ENCODE data around the gene ALPK3. TPM values are rescaled to one million over a fixed set of nuclear protein-coding genes. Genes with fewer than 3 reads are reported as not detected.

The ALPK3 gene
- total RNA-seq, 1 donor from 2014 or later, result 94.2 TPM

GRCh38 chr15:84846269-84846668 lies 29.1 kb downstream of the ALPK3 start:
- no peaks in the 10 kb centered on the region for H3K27me3 Mint-ChIP-seq (ENCODE audit: unreplicated experiment)
- no peak for TF ChIP-seq CTCF (IDR thresholded peaks at IDR 0.05; ENCODE audit: unreplicated experiment)
- H3K4me3 Mint-ChIP-seq (ENCODE audit: unreplicated experiment), result peak overlapping the region; percentile 35
- no peaks in the 10 kb centered on the region for H3K9me3 Mint-ChIP-seq (ENCODE audit: unreplicated experiment)
- DNase-seq (ENCODE audit: low spot score), result no peak
- H3K4me1 Mint-ChIP-seq (ENCODE audit: unreplicated experiment), result peaks cover 7% of the 10 kb centered on the region
- H3K36me3 Mint-ChIP-seq (ENCODE audit: low read depth, unreplicated experiment), result peaks cover 25% of the 10 kb centered on the region
- H3K27ac Mint-ChIP-seq (ENCODE audit: unreplicated experiment), result no peak overlapping the region

- H3K36me3 Mint-ChIP-seq (ENCODE audit: low read depth, unreplicated experiment), result peaks cover 16% of the 10 kb centered on the region
- no peak for TF ChIP-seq CTCF (IDR thresholded peaks at IDR 0.05; ENCODE audit: unreplicated experiment)
- no peak for DNase-seq (ENCODE audit: low spot score)
- H3K4me3 Mint-ChIP-seq (ENCODE audit: unreplicated experiment), result no peak overlapping the region
- no peaks in the 10 kb centered on the region for H3K9me3 Mint-ChIP-seq (ENCODE audit: unreplicated experiment)
- H3K4me1 Mint-ChIP-seq (ENCODE audit: unreplicated experiment), result peaks cover 6% of the 10 kb centered on the region
- no peak overlapping the region for H3K27ac Mint-ChIP-seq (ENCODE audit: unreplicated experiment)
- H3K27me3 Mint-ChIP-seq (ENCODE audit: unreplicated experiment), result no peaks in the 10 kb centered on the region
Measured at GRCh38 chr15:84847382-84847781, 30.2 kb downstream of the ALPK3 start.

- H3K4me1 Mint-ChIP-seq (ENCODE audit: unreplicated experiment), result peaks cover 20% of the 10 kb centered on the region
- H3K27ac Mint-ChIP-seq (ENCODE audit: unreplicated experiment), result no peak overlapping the region
- DNase-seq (ENCODE audit: low spot score), result no peak
- peaks cover 4% of the 10 kb centered on the region for H3K27me3 Mint-ChIP-seq (ENCODE audit: unreplicated experiment)
- no peak overlapping the region for H3K4me3 Mint-ChIP-seq (ENCODE audit: unreplicated experiment)
- TF ChIP-seq CTCF (IDR thresholded peaks at IDR 0.05; ENCODE audit: unreplicated experiment), result no peak
- no peaks in the 10 kb centered on the region for H3K9me3 Mint-ChIP-seq (ENCODE audit: unreplicated experiment)
- H3K36me3 Mint-ChIP-seq (ENCODE audit: low read depth, unreplicated experiment), result peaks cover 24% of the 10 kb centered on the region
Measured at GRCh38 chr15:84852212-84852611, 35.1 kb downstream of the ALPK3 start.

- no peak for TF ChIP-seq CTCF (IDR thresholded peaks at IDR 0.05; ENCODE audit: unreplicated experiment)
- Mint-ChIP-seq H3K4me1 (ENCODE audit: unreplicated experiment) (peaks cover 20% of the 10 kb centered on the region), H3K9me3 (ENCODE audit: unreplicated experiment) (no peaks in the 10 kb centered on the region), H3K4me3 (ENCODE audit: unreplicated experiment) (peak overlapping the region; percentile 56), H3K27ac (ENCODE audit: unreplicated experiment) (peak overlapping the region; percentile 72), H3K36me3 (ENCODE audit: low read depth, unreplicated experiment) (peaks cover 26% of the 10 kb centered on the region), H3K27me3 (ENCODE audit: unreplicated experiment) (peaks cover 4% of the 10 kb centered on the region)
- DNase-seq (ENCODE audit: low spot score), result no peak
Measured at GRCh38 chr15:84855136-84855535, 38.0 kb downstream of the ALPK3 start.

GRCh38 chr15:84855765-84856164 lies 38.6 kb downstream of the ALPK3 start:
- TF ChIP-seq CTCF (IDR thresholded peaks at IDR 0.05; ENCODE audit: unreplicated experiment), result no peak
- H3K36me3 Mint-ChIP-seq (ENCODE audit: low read depth, unreplicated experiment), result peaks cover 26% of the 10 kb centered on the region
- peaks cover 4% of the 10 kb centered on the region for H3K27me3 Mint-ChIP-seq (ENCODE audit: unreplicated experiment)
- DNase-seq (ENCODE audit: low spot score), result no peak
- peaks cover 20% of the 10 kb centered on the region for H3K4me1 Mint-ChIP-seq (ENCODE audit: unreplicated experiment)
- peak overlapping the region; percentile 56 for H3K4me3 Mint-ChIP-seq (ENCODE audit: unreplicated experiment)
- no peaks in the 10 kb centered on the region for H3K9me3 Mint-ChIP-seq (ENCODE audit: unreplicated experiment)
- peak overlapping the region; percentile 44 for H3K27ac Mint-ChIP-seq (ENCODE audit: unreplicated experiment)

Measured in endothelial cell (in vitro differentiated cells).